ENCODE data around the gene CRKL.

Gene CRKL

GRCh38 chr22:20974336-20974955 lies 57.2 kb downstream of the CRKL start:
- no peak for DNase-seq (ENCODE audit: low read depth, low spot score)
- TF ChIP-seq CTCF (IDR thresholded peaks at IDR 0.05; ENCODE audit: insufficient read depth, low read length, missing control alignments) = no peak
- no peak overlapping the region for H3K4me3 ChIP-seq (ENCODE audit: low read depth, low read length)
- CTCF ChIA-PET = interaction anchor here (1.4 to 5.8 kb wide), 2 partner anchors 15 to 89 kb away, joined by 3 to 80 read pairs; no protein-coding TSS in a partner anchor
- POLR2A ChIA-PET = no interaction called here

- POLR2A ChIA-PET = no interaction called here
- CTCF ChIA-PET = interaction anchor here (1.1 to 1.4 kb wide), 2 partner anchors 14 to 91 kb away, joined by 3 to 5 read pairs; no protein-coding TSS in a partner anchor
- TF ChIP-seq CTCF (IDR thresholded peaks at IDR 0.05; ENCODE audit: insufficient read depth, low read length, missing control alignments) = no peak
- no peak overlapping the region for H3K4me3 ChIP-seq (ENCODE audit: low read depth, low read length)
- DNase-seq (ENCODE audit: low read depth, low spot score) = no peak
Observed at GRCh38 chr22:20975541-20976290, 58.5 kb downstream of the CRKL start.

GRCh38 chr22:20976291-20976877 lies 59.2 kb downstream of the CRKL start:
- CTCF ChIA-PET = interaction anchor here (1.1 kb wide), 1 partner anchor 15 kb away, joined by 5 read pairs; no protein-coding TSS in a partner anchor
- DNase-seq (ENCODE audit: low read depth, low spot score) = no peak
- no peak for TF ChIP-seq CTCF (IDR thresholded peaks at IDR 0.05; ENCODE audit: insufficient read depth, low read length, missing control alignments)
- no peak overlapping the region for H3K4me3 ChIP-seq (ENCODE audit: low read depth, low read length)
- POLR2A ChIA-PET = no interaction called here

GRCh38 chr22:20977019-20977418 lies 59.8 kb downstream of the CRKL start:
- DNase-seq (ENCODE audit: low read depth, low spot score) = no peak
- CTCF ChIA-PET = interaction anchor here (2.8 kb wide), 1 partner anchor 16 kb away, joined by 14 read pairs; no protein-coding TSS in a partner anchor
- TF ChIP-seq CTCF (IDR thresholded peaks at IDR 0.05; ENCODE audit: insufficient read depth, low read length, missing control alignments) = no peak
- POLR2A ChIA-PET = no interaction called here
- H3K4me3 ChIP-seq (ENCODE audit: low read depth, low read length) = no peak overlapping the region

GRCh38 chr22:20977516-20978170 lies 60.4 kb downstream of the CRKL start:
- TF ChIP-seq CTCF (IDR thresholded peaks at IDR 0.05; ENCODE audit: insufficient read depth, low read length, missing control alignments) = no peak
- POLR2A ChIA-PET = no interaction called here
- CTCF ChIA-PET = interaction anchor here (2.8 kb wide), 1 partner anchor 17 kb away, joined by 14 read pairs; no protein-coding TSS in a partner anchor
- DNase-seq (ENCODE audit: low read depth, low spot score) = no peak
- H3K4me3 ChIP-seq (ENCODE audit: low read depth, low read length) = no peak overlapping the region
